ENCODE data around the gene BLOC1S5. TPM values are rescaled to one million over a fixed set of nuclear protein-coding genes. Genes with fewer than 3 reads are reported as not detected.

BLOC1S5 gene
- total and polyA plus RNA-seq, 7 donors, result 5.5 to 16.2 (median 12.3) TPM

DNA sequence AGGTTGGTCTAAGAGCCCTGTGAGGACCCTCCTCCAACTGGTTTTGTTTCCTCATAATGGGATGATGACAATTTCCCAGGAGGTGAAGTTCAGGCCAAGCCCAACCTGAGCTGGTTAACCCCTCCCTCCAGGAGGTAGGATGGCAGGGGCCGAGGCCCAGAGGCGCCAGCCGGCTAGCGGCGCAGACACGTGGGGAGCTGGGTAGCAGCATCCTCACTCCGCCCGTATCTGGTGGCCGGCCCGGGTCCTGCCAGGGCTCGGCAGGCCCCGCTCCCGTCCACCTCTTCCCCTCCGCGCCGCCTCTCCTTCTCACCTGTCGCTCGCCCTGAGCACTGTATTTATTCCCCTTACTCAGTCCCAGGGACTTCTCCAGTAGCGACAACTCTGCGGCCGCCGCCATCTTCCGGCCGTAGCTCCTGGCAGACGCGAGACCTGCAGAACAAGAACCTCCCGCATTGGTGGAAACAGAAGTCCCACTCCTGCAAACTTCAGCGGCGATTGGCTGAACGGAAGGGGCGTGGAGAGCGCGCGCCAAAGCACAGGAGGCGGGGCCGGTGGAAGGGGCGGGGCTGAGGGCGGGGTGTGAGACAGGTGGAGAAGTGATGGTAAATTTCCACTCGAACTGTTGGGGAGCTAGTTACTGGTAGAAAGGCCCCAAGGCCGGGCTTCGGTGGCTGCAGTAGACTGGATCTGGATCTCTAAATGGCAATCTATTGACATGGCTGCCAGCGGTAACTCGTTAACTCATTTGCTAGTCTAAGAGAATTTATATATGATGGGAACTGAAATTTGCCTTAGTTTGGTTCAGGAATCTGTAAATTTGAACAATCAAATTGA, 38.2 kb upstream of the BLOC1S5 start, which contains the start of gene EEF1E1:
EEF1E1 (minus strand) TSS at position 427 of the 837 bp plus-strand sequence; CDS start at position 400, 27 bp downstream.
- TF ChIP-seq POLR2A (IDR thresholded peaks at IDR 0.05), result peak in 1 of 2 donors; percentile 14
- no peak for TF ChIP-seq EP300 (IDR thresholded peaks at IDR 0.05)
- peak; percentile 43 to 73 (median 65) for TF ChIP-seq POLR2AphosphoS5 (IDR thresholded peaks at IDR 0.05)
- TF ChIP-seq, protein P1, sequence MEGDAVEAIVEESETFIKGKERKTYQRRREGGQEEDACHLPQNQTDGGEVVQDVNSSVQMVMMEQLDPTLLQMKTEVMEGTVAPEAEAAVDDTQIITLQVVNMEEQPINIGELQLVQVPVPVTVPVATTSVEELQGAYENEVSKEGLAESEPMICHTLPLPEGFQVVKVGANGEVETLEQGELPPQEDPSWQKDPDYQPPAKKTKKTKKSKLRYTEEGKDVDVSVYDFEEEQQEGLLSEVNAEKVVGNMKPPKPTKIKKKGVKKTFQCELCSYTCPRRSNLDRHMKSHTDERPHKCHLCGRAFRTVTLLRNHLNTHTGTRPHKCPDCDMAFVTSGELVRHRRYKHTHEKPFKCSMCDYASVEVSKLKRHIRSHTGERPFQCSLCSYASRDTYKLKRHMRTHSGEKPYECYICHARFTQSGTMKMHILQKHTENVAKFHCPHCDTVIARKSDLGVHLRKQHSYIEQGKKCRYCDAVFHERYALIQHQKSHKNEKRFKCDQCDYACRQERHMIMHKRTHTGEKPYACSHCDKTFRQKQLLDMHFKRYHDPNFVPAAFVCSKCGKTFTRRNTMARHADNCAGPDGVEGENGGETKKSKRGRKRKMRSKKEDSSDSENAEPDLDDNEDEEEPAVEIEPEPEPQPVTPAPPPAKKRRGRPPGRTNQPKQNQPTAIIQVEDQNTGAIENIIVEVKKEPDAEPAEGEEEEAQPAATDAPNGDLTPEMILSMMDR (IDR thresholded peaks at IDR 0.05), result no peak
- 1% methylated on average over 43 of the region's 43 CpGs for WGBS, 2 donors
- peak; percentile 95 for DNase-seq
- intact Hi-C loops (cut with DNase I), result loop anchor here (2.0 kb wide), 1 partner anchor 38 kb away; the partner anchor contains the start of gene BLOC1S5
- peaks cover 0 to 13% (median 5%) of the 10 kb centered on the region in 3 donors for H3K27me3 ChIP-seq
- H3K27ac ChIP-seq, result peak within 1 kb of the TSS; percentile 58 to 69 (median 64)
- no peaks in the 10 kb centered on the region for H3K9me3 ChIP-seq
- peak within 1 kb of the TSS; percentile 78 to 93 (median 86) for H3K4me3 ChIP-seq
- H3K36me3 ChIP-seq, result no peaks in the 10 kb centered on the region
- peaks cover 0 to 9% (median 8%) of the 10 kb centered on the region in 4 donors for H3K4me1 ChIP-seq

DNA sequence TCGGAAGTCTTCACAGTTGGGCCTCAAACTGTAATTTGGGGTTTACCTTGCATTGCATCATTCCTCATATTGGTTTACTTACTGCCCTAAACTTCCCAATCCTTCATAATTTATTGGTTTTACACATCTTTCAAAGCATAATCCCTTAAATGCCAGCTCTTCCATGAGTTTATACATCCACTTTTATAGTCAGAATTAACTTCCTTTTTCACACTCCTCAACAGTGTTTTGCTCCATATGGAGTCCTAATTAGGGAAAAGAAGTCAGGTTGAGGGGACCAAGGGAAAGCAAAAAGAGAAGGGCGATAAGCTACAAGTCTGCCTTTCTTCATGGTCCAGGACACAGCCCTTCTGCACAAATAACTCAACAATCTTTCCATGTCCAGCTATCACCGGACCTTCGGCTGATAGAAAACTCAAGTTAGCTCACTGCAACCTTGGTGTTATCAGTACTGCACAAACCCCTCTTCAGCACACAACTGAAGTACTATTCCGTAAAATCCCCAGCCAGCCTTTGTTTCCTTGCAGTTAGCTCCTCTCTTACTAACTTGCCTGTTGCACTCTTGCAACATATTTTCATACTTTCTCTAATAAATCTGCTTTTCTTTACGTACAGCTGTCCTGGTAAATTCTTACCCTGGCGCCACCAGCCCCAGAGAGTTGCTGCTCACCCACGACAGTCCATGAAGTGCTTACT, 36.1 kb upstream of the BLOC1S5 start:
- intact Hi-C loops (cut with DNase I), result no loop called here
- Histone ChIP-seq H3K36me3 (peaks cover 0 to 20% (median 2%) of the 10 kb centered on the region in 4 donors), H3K4me1 (peaks cover 0 to 9% (median 8%) of the 10 kb centered on the region in 4 donors), H3K4me3 (no peak overlapping the region), H3K27me3 (no peaks in the 10 kb centered on the region), H3K9me3 (no peaks in the 10 kb centered on the region), H3K27ac (no peak overlapping the region)
- 94 to 95% methylated on average over 8 of the region's 8 CpGs for WGBS, 2 donors
- TF ChIP-seq, protein P1 (IDR thresholded peaks at IDR 0.05), result no peak
- TF ChIP-seq POLR2A (IDR thresholded peaks at IDR 0.05) (no peak), POLR2AphosphoS5 (IDR thresholded peaks at IDR 0.05) (no peak), EP300 (IDR thresholded peaks at IDR 0.05) (no peak)
- DNase-seq, result no peak

DNA sequence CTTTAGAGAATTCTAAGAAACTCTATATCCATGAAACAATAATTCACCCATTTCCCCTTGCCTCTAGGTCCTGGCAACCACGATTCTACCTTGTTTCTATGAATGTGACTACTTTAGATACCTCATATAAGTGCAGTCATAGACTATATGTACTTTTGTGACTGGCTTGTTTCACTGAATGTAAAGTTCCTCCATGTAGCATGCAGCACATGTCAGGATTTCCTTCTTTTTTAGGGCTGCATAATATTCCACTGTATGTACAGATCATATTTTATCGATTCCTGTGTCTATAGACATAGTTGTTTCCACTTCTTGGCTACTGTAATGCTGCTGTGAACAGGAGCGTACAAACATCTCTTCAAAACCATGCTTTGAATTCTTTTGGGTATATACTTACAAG, 26.5 kb upstream of the BLOC1S5 start:
- no peak overlapping the region for H3K4me3 ChIP-seq
- H3K9me3 ChIP-seq, result no peaks in the 10 kb centered on the region
- intact Hi-C loops (cut with DNase I), result no loop called here
- H3K27ac ChIP-seq, result no peak overlapping the region
- WGBS, 2 donors, result 97% methylated on average over 3 of the region's 3 CpGs
- TF ChIP-seq POLR2AphosphoS5 (IDR thresholded peaks at IDR 0.05), result no peak
- TF ChIP-seq, protein P1 (IDR thresholded peaks at IDR 0.05), result no peak
- TF ChIP-seq EP300 (IDR thresholded peaks at IDR 0.05), result no peak
- no peak for TF ChIP-seq POLR2A (IDR thresholded peaks at IDR 0.05)
- H3K36me3 ChIP-seq, result peaks cover 0 to 62% (median 10%) of the 10 kb centered on the region in 4 donors
- H3K27me3 ChIP-seq, result no peaks in the 10 kb centered on the region
- no peak for DNase-seq
- H3K4me1 ChIP-seq, result no peaks in the 10 kb centered on the region

DNA sequence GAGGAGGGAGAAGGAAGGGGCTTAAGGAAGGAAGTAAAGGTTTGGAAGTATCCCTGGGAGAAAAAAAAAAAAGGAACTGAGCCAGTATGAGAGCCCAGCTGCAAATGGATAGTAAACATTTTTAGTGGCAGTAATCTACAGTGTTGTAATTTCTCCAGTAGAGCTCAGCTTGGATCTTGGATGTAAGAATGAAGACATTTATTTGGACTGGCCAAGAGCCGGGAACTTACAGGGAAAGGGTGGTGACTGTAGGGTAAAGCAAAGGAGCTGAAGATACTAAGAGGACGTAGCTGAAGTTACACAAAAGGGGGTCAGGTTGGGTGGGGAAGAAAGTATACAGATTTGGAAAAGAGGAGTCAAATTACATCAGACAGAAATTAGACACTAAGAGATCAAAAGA, 24.7 kb upstream of the BLOC1S5 start:
- DNase-seq, result no peak
- 96 to 97% methylated on average over 2 of the region's 2 CpGs for WGBS, 2 donors
- Histone ChIP-seq H3K36me3 (peaks cover 0 to 45% (median 7%) of the 10 kb centered on the region in 4 donors), H3K27ac (no peak overlapping the region), H3K9me3 (no peaks in the 10 kb centered on the region), H3K4me3 (no peak overlapping the region), H3K4me1 (peaks cover 0 to under 1% (median 0%) of the 10 kb centered on the region in 4 donors), H3K27me3 (no peaks in the 10 kb centered on the region)
- intact Hi-C loops (cut with DNase I), result no loop called here
- no peak for TF ChIP-seq POLR2AphosphoS5 (IDR thresholded peaks at IDR 0.05)

All from sigmoid colon (tissue), 7 donors.